ENCODE measurements around the gene SLC39A9. TPM values are rescaled to one million over a fixed set of nuclear protein-coding genes. Genes with fewer than 3 reads are reported as not detected.

Gene SLC39A9
- total RNA-seq, 2 donors from 2014 or later: 36.3 to 38.2 TPM

DNA sequence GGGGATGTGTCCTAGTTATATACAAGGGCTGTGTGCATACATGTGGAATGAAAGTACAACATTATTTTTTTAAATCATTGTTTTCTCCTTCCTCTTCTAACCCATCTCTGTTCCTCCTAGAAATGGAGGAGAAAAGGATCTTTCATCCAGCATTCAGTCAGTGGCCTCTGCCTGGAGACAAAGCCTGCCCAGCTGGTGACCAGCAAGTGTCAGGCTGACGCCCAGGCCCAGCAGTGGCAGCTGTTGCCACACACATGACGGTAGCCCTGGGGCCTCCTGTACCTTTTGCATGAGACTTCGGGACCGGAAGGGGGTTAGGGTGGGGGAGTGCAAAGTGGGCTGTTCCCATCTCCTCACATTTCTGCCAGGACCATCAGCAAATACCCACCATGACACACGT lies 46.6 kb upstream of the SLC39A9 start:
- no peak overlapping the region for H3K27ac ChIP-seq
- ATAC-seq (no peak), DNase-seq (no peak)
- no peak for TF ChIP-seq POLR2A (IDR thresholded peaks at IDR 0.05)
- TF ChIP-seq, protein P1, sequence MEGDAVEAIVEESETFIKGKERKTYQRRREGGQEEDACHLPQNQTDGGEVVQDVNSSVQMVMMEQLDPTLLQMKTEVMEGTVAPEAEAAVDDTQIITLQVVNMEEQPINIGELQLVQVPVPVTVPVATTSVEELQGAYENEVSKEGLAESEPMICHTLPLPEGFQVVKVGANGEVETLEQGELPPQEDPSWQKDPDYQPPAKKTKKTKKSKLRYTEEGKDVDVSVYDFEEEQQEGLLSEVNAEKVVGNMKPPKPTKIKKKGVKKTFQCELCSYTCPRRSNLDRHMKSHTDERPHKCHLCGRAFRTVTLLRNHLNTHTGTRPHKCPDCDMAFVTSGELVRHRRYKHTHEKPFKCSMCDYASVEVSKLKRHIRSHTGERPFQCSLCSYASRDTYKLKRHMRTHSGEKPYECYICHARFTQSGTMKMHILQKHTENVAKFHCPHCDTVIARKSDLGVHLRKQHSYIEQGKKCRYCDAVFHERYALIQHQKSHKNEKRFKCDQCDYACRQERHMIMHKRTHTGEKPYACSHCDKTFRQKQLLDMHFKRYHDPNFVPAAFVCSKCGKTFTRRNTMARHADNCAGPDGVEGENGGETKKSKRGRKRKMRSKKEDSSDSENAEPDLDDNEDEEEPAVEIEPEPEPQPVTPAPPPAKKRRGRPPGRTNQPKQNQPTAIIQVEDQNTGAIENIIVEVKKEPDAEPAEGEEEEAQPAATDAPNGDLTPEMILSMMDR (IDR thresholded peaks at IDR 0.05): no peak
- H3K4me3 ChIP-seq: no peak overlapping the region
- no peaks in the 10 kb centered on the region for H3K9me3 ChIP-seq
- no peaks in the 10 kb centered on the region for H3K27me3 ChIP-seq
- intact Hi-C loops (cut with DNase I): no loop called here
- H3K36me3 ChIP-seq (replicated peaks in 1 of 2; ENCODE audit: insufficient read depth in 1 of 2, low read depth in 2 of 2): no peaks in the 10 kb centered on the region
- 76 to 79% methylated on average over 5 of the region's 5 CpGs for WGBS, 2 donors
- no peaks in the 10 kb centered on the region for H3K4me1 ChIP-seq

GRCh38 chr14:69353168-69353567 lies 45.3 kb upstream of the SLC39A9 start:
- no peaks in the 10 kb centered on the region for H3K27me3 ChIP-seq
- WGBS, 2 donors: 84 to 89% methylated on average over 3 of the region's 3 CpGs
- no peaks in the 10 kb centered on the region for H3K4me1 ChIP-seq
- no peak for TF ChIP-seq POLR2A (IDR thresholded peaks at IDR 0.05)
- TF ChIP-seq, protein P1 (IDR thresholded peaks at IDR 0.05): no peak
- no peak overlapping the region for H3K27ac ChIP-seq
- H3K9me3 ChIP-seq: no peaks in the 10 kb centered on the region
- intact Hi-C loops (cut with DNase I): no loop called here
- DNase-seq: no peak
- no peaks in the 10 kb centered on the region for H3K36me3 ChIP-seq (replicated peaks in 1 of 2; ENCODE audit: insufficient read depth in 1 of 2, low read depth in 2 of 2)
- H3K4me3 ChIP-seq: no peak overlapping the region
- ATAC-seq: no peak

GRCh38 chr14:69354383-69355153 lies 43.9 kb upstream of the SLC39A9 start:
- no peak for TF ChIP-seq POLR2A (IDR thresholded peaks at IDR 0.05)
- TF ChIP-seq, protein P1 (IDR thresholded peaks at IDR 0.05): no peak
- DNase-seq (no peak), ATAC-seq (no peak)
- Histone ChIP-seq H3K27me3 (no peaks in the 10 kb centered on the region), H3K36me3 (replicated peaks in 1 of 2; ENCODE audit: insufficient read depth in 1 of 2, low read depth in 2 of 2) (no peaks in the 10 kb centered on the region), H3K4me1 (no peaks in the 10 kb centered on the region), H3K27ac (no peak overlapping the region), H3K4me3 (no peak overlapping the region), H3K9me3 (no peaks in the 10 kb centered on the region)
- intact Hi-C loops (cut with DNase I): no loop called here
- 65 to 75% methylated on average over 9 to 11 of the region's 11 CpGs for WGBS, 2 donors

- Histone ChIP-seq H3K9me3 (no peaks in the 10 kb centered on the region), H3K27ac (no peak overlapping the region), H3K36me3 (replicated peaks in 1 of 2; ENCODE audit: insufficient read depth in 1 of 2, low read depth in 2 of 2) (no peaks in the 10 kb centered on the region), H3K4me1 (no peaks in the 10 kb centered on the region), H3K27me3 (no peaks in the 10 kb centered on the region), H3K4me3 (no peak overlapping the region)
- intact Hi-C loops (cut with DNase I): no loop called here
- no peak for TF ChIP-seq POLR2A (IDR thresholded peaks at IDR 0.05)
- TF ChIP-seq, protein P1 (IDR thresholded peaks at IDR 0.05): no peak
- ATAC-seq: no peak
- DNase-seq: no peak
- 90 to 92% methylated on average over 6 of the region's 6 CpGs for WGBS, 2 donors
Observed at GRCh38 chr14:69355154-69355597, 43.3 kb upstream of the SLC39A9 start.
